Measurements from ENCODE around the gene NRF1.
"Not testable (repeated sequence)": the region's sequence is repeated elsewhere in the genome, so short reads cannot be mapped to it uniquely, and the experiment has no call there.

Gene NRF1

GRCh38 chr7:129781928-129782817, 170.7 kb downstream of the NRF1 start:
- no peak for DNase-seq (ENCODE audit: low read depth, low spot score)

GRCh38 chr7:129782818-129783583, 171.5 kb downstream of the NRF1 start:
- DNase-seq (ENCODE audit: low read depth, low spot score): no peak

DNA sequence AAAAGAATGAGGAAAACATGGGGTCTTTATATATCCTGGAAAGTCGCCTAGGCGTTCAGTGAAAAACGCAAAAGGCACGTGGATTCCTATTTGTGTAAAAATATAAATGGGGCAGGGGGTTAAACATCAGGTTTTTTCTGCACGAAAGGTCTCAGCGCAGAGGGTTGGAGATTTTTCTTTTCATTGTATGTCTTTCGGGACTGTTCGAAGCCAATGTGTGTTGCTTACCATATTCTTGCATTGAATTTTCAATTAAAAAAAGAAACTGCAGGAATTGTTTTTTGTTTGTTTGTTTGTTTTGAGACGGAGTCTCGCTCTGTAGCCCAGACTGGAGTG, 172.0 kb downstream of the NRF1 start:
- DNase-seq (ENCODE audit: low read depth, low spot score): no peak

DNA sequence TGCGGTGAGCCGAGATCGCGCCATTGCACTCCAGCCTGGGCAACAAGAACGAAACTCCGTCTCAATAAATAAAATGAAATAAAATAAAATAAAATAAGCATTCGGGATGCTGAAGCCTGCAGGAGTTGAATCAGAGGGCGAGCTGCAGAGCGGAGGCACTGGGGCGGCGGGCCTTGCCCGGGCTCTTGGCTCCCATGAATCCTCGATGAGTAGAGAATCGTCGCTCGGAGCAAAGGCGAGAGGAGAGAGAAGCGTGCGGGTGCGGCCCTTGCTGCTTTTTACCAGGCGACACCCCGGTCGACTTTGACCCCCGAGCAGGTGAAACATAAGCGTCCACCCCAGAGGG, 172.9 kb downstream of the NRF1 start:
- no peak for DNase-seq (ENCODE audit: low read depth, low spot score)

DNA sequence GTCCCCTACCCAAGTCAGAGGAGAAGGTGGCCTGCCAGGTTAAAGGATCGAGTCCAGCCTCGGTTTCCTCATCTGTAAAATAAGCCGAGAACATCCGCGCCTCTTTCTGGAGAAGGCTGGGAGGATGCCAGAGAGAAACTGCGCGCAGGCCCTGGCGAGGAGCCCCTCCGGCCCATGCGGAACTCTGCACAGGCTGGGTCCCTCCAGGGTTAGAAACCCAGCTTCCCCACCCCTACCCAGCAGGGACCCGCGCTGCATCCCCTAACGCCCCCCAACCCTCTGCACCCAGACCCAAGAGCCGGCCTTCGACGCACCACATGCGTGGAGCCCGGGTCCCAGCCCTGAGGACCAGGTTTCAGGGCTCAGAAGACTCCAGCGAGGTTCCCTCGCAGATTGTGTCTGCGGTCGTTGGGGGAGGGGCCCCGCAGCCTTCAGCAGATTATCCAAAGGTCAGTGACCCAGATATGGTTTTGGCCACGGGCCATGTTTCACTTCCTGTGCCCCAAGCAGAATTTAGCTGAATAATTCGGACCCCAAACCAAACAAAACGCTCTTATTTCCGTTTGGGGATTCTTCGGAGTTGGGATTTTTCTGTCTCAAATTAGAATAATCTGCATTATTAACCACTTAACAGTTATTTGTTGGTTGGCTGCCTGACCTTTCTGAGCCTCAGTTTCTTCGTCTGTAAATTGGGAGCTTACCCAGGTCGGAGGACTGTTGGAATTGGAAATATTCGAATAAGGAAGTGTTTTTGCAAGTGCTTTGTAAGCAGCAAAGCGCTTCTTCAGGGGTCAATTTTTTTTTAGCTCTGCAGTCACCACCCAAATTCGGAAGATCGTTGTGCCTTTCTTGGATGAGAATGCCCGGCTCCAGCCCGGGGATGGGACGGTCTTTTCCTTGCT, 173.5 kb downstream of the NRF1 start:
- DNase-seq (ENCODE audit: low read depth, low spot score): no peak

- no peak for DNase-seq (ENCODE audit: low read depth, low spot score)
Measured at GRCh38 chr7:129785685-129786514, 174.4 kb downstream of the NRF1 start.

- DNase-seq (ENCODE audit: low read depth, low spot score): no peak
Measured at GRCh38 chr7:129786825-129787563, 175.5 kb downstream of the NRF1 start.

- no peak for DNase-seq (ENCODE audit: low read depth, low spot score)
Measured at GRCh38 chr7:129789000-129789399, 177.5 kb downstream of the NRF1 start.

DNA sequence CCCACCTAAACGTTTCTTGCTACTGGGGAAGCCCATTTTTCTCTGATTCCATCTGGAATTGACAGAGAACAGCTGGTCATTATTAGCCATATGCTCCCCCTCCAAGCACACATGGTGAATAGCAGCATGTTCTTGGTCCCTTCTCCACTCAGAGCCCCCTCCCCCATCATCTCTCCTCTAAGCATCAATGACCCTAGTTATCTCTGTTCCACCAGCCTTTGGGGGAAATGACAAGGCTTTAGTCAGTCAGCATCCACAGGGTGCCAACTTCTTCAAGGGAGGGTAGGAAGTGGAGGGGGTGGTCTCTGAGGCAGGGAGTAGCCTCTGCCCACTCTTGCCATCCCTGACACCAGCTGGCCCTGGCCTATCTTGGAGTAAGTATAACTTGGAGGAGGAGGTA, 178.1 kb downstream of the NRF1 start:
- DNase-seq (ENCODE audit: low read depth, low spot score): no peak

GRCh38 chr7:129790136-129790535, 178.6 kb downstream of the NRF1 start:
- no peak for DNase-seq (ENCODE audit: low read depth, low spot score)

- DNase-seq (ENCODE audit: low read depth, low spot score): no peak
Measured at GRCh38 chr7:129792721-129793120, 181.2 kb downstream of the NRF1 start.

DNA sequence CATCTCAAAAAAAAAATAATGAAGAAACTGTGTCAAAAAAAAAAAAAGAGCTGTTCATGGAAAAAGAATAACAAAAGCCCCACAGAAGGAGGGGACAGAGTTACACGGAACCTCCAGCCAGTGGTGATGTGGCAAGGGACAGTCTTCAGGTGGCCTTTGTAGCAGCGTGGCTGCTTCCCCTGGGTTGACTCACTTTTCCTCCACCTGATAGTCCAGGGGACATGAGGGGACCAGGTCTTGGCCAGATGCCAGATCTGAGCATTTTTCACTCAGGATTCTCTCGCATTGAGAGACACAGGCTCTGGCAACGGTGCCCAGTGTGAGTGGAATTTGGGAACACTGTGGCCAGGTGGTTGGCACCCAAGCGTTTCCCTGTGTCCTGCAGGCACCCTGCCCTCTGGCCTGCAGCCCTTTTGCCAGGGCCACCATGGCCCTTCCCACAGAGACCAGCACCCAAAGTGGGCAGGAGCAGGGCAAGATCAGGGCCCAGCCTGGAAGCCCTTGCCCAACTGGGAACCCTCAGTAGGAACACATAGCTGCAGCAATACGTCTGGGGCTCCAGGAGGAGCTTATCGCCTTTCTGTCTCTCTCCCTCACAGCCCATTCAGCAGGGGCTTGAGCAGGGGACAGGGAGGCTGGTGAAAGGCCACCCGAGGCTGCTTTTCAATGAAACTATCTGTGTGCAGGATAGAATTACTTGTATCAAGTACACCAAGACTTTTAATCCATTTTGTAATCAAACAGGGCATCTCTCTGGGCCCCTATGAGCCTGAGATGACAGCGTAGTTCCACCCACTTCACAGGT, 182.2 kb downstream of the NRF1 start:
- no peak for DNase-seq (ENCODE audit: low read depth, low spot score)

- DNase-seq (ENCODE audit: low read depth, low spot score): not testable (repeated sequence)
Measured at GRCh38 chr7:129794461-129794860, 182.9 kb downstream of the NRF1 start.

DNA sequence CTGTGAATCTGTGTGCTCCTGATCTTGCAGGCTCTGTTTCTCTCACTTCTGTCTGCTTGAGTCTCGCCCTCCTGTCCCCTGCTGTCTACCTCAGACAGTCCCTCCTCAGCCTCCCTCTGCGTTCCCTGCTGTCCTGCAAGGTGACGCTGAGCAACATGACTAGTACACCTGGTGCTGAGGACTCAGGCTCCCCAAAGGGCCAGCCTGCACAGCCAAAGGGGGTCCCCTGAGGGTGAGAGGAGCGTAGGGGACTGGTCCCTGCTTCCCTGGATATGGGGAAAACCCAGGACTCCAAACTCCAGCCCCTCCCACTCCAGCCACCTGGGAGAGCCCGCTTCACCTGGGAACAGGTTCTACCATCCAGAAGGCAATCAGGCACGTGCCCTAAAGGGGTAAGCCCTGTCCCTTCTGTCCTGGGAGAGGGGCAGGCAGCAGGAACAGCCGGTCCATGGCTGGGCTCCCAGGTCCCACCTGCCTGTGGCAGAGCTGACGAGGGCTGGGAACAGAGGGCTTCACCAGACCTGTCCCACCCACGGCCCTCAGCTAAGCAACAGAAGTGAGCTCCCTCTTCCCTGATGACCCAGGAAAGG, 184.8 kb downstream of the NRF1 start:
- no peak for DNase-seq (ENCODE audit: low read depth, low spot score)

DNA sequence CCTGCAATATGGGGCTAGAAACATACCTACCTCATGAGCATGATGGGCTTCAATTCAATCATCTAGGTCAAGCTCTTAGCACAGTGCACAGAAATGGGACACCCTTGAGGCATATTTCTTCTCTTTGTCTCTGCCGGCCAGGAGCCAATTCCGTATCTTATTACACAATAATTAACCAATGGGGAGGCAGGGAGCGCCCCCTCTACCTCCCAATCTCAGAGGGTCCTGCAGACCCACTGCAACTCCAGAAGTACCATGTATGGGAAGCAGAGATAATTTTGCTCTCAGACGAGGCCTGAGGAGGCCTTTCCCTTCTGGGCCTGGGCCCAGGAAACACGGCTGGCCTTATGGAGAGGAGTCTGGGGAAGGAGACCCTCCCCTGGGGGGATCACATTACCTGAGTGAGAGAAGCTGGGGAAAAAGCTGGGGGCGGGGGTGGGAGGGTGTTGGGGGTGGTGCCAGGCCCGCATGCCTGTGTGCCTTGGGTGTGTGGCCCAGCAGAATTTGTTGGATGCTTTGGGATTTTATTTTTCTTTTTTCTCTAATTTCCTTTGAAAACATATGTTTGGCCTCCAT, 185.8 kb downstream of the NRF1 start:
- no peak for DNase-seq (ENCODE audit: low read depth, low spot score)

GRCh38 chr7:129798616-129799349, 187.3 kb downstream of the NRF1 start:
- no peak for DNase-seq (ENCODE audit: low read depth, low spot score)

- no peak for DNase-seq (ENCODE audit: low read depth, low spot score)
Measured at GRCh38 chr7:129799350-129799955, 187.9 kb downstream of the NRF1 start.

DNA sequence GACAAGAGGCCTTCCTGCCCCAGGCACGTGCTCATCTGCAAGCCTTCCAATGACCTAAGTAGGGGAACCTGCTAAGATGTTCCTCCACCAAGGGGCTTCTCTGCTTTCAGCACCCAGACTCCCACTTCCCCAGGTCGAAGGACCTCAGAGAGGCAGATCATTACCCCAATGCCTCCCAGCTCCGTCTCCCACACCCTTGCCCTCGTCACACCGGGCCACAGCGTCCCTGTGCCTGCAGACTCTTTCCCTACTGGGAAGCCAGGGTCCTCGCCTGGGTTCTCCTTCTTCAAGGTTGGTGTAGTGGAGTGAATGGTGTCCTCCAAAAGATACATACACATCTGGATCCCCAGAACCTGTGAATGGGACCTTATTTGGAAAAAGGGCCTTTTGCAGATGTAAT, 189.4 kb downstream of the NRF1 start:
- DNase-seq (ENCODE audit: low read depth, low spot score): no peak
